T47D (cell line): ENCODE measurements around the gene PHLDB2.
A peak's percentile ranks its signal among the peaks of the same experiment; 100 is the strongest.

Experiments
- DNase-seq, 2 experiments: peaks; one replicate each; pipeline versions ENCODE4 v3.0.0 to v3.0.0-alpha.2; 2011 to 2012; ENCODE audit warnings: low read depth in 1 of 2, low spot score in 1 of 2
- JUND ChIP-seq: IDR thresholded peaks from 2 replicates; pipeline ENCODE4 v1.6.1; 2012; ENCODE audit warnings: low read depth
- in situ Hi-C: cut with HindIII; loops from 2 replicates; pipeline ENCODE4 v1.10.0; 2016; ENCODE audit warnings: low sequenced_read_pairs, low pct_unique_long_range_greater_than_20kb

Gene PHLDB2

DNA sequence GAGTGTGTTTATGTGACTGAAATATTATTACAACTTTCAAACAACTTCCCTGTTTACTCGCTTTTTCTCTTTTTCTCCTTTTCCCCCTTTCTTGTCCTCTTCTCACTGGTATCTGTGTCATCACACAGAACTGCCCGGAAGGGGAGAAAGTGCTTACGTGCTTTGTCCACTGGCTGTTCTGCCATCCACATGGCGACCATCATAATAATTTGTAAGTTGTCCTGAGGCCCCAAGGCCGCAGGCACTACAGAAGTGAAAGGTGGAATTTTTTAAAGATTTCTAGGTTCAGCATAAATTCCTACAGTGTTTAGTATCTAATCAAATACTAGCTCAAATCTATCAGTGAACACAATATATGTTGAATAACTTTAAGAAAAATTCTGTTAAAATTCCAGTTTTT lies 93.0 kb downstream of the PHLDB2 start:
- TF ChIP-seq JUND: no peak
- in situ Hi-C loops: no loop called here

DNA sequence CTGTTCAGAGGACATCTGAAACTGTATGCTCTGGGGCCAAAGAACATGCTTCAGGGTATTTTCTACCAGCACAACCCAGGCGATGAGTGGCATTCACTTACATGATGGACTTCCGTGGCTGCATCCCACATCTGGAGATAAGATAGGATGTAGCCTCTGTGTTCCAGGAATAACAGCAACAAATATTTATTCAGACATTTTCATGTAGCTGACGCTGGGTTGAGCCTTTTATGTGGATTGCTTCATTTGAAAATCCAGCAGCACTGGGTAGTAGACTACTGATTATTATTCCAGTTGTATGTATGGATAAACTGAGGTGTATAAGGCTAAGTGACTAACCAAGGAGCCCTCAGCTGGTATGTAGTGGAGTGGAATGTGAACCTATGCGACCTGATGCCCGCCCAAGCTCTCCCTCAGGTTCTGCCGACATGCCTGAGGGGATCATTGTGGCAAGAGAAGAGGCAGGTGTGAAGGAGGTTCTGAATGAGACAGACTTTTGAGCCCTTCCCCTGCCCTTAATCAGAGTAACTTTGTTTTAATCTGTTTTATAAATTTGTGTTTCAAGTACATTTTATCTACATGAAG lies 93.9 kb downstream of the PHLDB2 start:
- no peak for DNase-seq
- in situ Hi-C loops: no loop called here
- no peak for TF ChIP-seq JUND

More for the DNA sequence above, 93.0 kb downstream of the PHLDB2 start:
- no peak for DNase-seq

DNA sequence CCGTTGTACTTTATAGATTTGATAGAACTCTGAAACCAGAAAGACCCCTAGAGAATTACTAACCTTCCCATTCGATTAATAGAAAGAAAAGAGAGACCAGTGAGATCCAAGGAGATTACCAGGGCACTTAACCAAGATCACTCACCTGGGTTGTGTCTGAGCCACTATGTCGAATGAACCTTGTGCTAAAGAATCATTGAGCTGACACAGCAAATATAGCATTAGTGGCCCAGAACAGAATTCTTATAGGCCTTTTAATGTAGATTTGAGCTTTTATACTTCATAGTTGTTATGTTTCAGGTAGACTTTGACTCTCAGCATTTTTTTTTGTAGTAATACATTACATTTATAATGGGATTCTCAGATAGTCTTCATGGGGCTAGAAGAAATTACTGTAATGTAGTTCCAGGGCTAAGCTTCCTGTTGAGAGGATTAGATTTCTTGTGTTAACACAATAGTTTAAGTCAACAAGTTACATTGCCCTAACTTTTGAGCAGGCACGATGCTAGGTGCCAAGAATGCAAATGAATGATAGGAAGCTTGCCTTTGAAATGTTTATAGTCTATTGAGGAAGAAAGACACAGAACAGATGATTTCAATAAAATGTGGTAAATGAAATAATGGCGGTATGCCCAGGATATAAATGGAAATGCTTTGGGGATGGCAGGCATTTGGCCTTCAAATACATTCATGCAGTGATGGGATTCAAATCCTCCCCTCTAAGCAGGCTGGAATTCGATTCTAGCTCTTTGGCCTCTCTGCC lies 95.3 kb downstream of the PHLDB2 start:
- TF ChIP-seq JUND: no peak
- in situ Hi-C loops: no loop called here
- DNase-seq: no peak

DNA sequence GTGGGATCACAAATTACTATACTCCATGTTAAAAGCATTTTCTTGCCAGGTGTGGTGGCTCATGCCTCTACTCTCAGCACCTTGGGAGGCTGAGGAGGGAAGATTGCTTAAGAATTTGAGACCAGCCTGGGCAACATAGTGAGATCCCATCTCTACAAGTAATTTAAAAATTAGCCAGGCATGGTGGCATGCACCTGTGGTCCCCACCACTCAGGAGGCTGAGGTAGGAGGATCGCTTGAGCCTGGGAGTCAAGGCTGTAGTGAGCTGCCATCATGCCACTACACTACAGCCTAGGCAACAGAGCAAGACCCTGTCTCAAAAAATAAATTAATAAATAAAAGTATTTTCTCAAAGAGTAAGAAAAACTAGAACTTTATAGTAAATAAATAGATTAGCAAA lies 96.8 kb downstream of the PHLDB2 start:
- TF ChIP-seq JUND: no peak
- in situ Hi-C loops: no loop called here
- no peak for DNase-seq

DNA sequence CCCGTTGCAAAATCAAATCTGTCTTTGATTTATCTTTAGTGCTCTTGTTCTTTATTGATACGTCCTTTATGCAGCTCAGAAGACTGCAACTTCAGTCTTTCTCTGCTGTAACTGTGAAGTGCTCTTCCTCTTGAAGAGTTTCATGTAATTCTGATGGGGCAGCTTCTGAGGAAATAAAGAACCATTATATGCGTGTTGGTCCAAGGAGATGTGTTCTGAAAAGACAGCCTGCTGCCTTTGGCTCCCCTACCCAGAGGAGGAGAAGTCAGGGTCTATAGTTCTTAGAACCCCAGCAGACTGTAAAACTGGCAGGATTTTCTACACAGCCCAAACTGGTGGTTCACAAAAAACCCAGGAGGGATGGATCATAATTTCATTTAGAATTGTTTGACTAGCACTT lies 97.4 kb downstream of the PHLDB2 start:
- in situ Hi-C loops: no loop called here
- DNase-seq: no peak

DNA sequence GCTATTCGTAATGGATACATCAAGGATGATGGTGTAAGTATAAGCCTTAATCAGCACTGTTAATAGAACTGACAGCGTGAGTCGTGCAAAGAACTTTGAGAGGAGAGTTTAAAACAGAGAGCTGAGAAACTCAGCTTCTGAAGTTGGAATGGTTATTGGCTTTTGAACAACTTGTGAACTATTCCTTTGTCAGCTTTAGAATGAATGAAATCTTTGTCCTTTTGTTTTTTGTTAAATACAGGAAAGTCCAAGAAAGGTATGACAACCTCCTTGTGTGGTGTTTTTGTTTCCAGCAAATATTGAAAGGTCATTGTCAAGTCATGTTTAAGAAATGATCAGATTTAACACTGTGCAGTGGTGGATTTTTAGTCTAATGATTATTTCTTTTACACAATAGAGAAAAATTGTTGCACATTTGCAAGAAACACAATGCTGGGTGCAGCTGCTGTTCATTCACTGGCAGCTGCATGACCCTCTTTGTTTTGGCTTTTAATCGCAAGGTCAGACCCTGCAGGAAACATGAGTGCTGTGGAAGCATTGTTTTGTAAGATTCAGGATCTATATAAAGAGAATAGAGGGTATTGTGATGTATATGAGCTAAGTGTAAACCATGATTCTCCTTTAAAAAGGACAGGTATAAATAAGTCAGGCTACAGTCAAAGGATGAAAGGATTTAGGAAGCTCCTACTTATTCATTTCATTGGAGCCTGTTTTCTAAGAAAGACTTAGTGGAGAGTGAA lies 98.1 kb downstream of the PHLDB2 start:
- in situ Hi-C loops: no loop called here
- TF ChIP-seq JUND: no peak
- DNase-seq: no peak

More for the DNA sequence above, 97.4 kb downstream of the PHLDB2 start:
- no peak for TF ChIP-seq JUND

DNA sequence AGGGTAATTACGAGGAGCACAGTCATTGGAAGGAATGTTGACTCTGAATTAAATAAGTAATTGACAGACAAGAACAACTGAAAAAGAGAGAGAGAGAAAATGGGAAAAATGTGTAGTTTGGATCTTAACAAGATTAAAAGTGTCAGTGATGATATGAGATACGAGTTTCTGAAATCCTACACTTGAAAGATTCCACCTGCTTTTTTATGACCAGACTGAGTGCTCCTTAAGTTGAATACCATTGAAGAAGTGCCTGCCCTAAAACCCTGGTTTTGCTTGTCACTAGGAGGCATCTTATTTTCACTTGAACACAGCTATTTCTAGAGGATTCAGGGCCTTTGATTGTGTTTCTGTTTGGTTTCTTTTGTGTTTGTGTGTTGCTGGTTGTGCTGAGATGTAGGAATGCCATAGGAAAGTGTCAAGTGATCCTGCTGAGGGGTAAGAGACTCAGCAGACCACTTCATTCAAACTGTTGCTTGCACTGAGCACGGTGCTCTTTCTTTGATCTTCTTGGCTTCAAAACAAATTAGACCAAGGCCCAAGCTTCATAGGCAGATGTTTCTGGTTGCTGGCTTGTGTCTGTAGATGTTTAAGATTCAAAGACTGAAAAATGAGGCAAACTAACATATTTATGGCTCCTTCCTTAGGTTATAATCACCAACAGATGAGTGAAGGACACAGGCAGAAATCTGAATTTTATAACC lies 102.5 kb downstream of the PHLDB2 start:
- no peak for DNase-seq
- no peak for TF ChIP-seq JUND
- in situ Hi-C loops: no loop called here

DNA sequence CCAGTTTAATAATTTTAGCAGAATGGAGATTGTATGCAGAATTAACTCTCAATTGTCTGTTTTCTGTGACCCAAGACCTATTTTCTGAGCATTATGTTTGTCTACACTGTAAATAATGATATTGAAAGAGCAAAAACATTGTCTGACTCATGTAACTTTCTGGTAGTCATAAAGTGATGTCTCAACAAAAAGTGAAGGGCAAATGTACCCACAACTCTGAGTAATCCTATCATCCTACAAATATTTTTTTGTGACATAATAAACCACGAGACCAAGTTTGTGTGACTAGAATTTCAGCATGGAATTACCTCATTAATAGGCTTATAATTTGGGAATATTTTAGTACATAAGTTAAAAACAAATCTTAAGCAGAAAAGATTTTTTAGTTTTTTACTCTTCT lies 104.4 kb downstream of the PHLDB2 start:
- in situ Hi-C loops: no loop called here
- TF ChIP-seq JUND: no peak
- no peak for DNase-seq

DNA sequence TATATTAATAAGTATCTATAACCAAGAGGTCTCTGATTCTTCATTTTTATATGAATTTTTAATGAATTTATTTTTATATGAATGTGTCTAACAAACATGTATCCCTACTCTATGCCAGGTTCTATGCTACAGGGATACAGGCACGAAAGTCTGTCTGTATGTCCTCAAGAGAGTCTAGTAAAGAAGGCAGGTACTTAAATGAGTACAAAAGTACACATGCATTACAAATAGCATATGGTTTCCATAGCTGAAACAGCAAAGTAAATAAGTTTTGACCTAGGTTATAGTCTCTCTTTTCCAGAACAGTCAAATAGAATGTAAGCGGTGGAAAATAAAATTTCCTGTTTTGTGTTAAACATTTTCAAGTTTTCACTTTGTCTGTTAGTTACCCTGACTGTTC lies 106.4 kb downstream of the PHLDB2 start:
- in situ Hi-C loops: no loop called here
- no peak for DNase-seq
- TF ChIP-seq JUND: no peak

DNA sequence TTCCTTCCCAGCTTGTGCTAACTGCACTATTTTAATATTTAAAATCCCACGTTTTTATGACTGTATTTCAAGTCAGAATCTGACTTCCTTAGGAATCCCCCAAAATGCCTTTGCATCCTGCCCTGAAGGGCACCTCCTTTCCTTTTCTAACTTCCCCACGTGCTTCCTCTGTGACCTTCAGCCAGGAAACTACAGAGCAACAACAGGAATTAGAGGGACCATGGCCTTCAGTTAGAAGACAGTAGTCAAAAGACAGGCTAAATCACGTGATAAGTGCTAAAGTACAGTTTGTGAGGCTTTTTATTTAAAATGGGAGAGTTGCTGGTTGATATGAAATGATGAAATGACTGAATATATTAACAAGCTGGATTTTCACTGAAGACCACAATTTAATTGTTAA lies 108.0 kb downstream of the PHLDB2 start:
- in situ Hi-C loops: no loop called here
- TF ChIP-seq JUND: no peak
- DNase-seq: no peak

DNA sequence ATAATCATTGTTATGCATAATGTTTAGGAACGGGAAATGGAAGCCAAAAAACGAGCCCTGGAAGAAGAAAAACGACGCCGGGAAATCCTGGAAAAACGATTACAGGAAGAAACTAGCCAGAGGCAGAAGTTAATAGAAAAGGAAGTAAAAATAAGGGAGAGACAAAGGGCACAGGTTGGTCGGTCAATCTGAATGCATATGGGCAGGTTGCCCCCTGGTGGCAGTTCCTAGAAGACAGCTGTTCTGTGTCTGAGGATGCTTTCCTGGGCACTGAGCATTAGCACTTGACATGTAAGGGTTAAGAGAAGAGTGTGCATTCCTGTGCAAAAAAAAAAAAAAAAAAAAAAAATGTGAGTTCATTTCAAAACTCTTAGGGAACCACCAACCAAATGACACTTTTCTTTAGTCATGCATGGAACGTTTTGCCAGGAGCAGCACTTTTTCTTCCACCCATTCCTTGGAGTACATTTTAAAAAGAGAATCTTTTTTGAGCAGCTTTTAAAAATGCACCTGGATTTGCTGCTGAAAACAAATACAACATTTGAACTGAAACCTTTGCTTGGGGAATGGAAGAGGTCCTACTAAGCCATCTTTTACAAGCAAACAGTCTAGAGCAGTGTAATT lies 108.7 kb downstream of the PHLDB2 start:
- peak; percentile 3 to 78 for DNase-seq
- in situ Hi-C loops: no loop called here

DNA sequence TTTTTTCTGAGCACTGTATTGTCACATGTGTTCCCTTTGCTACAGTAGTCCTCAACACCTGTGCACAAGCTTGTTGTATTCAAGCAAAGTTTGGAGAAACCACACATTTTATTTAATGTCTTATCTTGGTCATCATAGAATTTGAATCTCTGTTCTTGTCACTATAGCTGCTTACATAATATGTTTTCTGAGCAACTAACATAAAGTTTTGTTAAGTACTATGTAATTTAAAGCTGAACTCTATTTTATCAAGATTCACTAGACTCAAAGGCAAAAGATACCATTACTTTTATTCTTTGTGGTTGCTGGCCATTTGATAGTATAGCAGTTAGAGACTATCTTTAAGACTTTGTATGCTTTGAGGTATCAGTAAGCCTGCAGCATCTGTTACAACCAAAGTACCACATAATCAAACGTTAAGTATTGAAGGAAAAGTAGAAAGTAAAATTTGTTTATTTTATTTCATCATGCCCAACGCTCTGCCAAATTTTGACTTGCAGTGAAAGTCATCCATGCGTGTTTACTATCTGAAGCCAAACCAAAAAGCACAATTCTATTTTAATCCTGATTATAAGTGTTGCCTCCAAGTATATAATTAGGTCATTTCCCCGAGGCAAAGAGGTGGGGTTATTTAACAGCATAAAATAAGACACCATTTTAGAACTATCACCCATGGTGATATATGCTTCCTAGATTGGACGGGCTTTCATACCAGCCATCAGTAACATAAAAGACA lies 109.4 kb downstream of the PHLDB2 start:
- TF ChIP-seq JUND: no peak
- in situ Hi-C loops: no loop called here
- DNase-seq: no peak

More for the DNA sequence above, 108.7 kb downstream of the PHLDB2 start:
- TF ChIP-seq JUND: no peak
